Ishikawa (cell line): ENCODE results near the gene C2CD4D.

Experiments used
- CEBPB ChIP-seq: IDR thresholded peaks from 2 replicates; pipeline ENCODE4 v1.6.1; 2012
- EGR1 ChIP-seq: IDR thresholded peaks from 2 replicates; pipeline ENCODE4 v1.6.1; 2012
- EP300 ChIP-seq: IDR thresholded peaks from 2 replicates; pipeline ENCODE4 v1.6.1; 2012; ENCODE audit warnings: borderline replicate concordance
- MAX ChIP-seq: IDR thresholded peaks from 2 replicates; pipeline ENCODE4 v1.6.1; 2012
- NFIC ChIP-seq: IDR thresholded peaks from 2 replicates; pipeline ENCODE4 v1.6.1; 2012
- REST ChIP-seq: IDR thresholded peaks from 2 replicates; pipeline ENCODE4 v1.6.1; 2012; ENCODE audit warnings: low read depth, mild to moderate bottlenecking
- TAF1 ChIP-seq: IDR thresholded peaks from 2 replicates; pipeline ENCODE4 v1.6.1; 2012; ENCODE audit warnings: low read depth, mild to moderate bottlenecking

- no peak for TF ChIP-seq TAF1
- no peak for TF ChIP-seq EP300
- no peak for TF ChIP-seq EGR1
- no peak for TF ChIP-seq NFIC
- TF ChIP-seq REST = no peak
- no peak for TF ChIP-seq CEBPB
- TF ChIP-seq MAX = no peak
Measured at GRCh38 chr1:151881479-151881878, 41.9 kb upstream of the C2CD4D start.
